HG02970 (cell line): ENCODE results near the gene ANO4.
"Not testable (repeated sequence)": the region's sequence is repeated elsewhere in the genome, so short reads cannot be mapped to it uniquely, and the experiment has no call there.

Experiments
- ATAC-seq: cut with Tn5 transposase; IDR thresholded peaks from one replicate; pipeline ENCODE4 v1.9.1; 2021; ENCODE audit warnings: mild to moderate bottlenecking, moderate library complexity, moderate number of reproducible peaks; ENCODE audit not compliant: unreplicated experiment, low FRiP score

Gene ANO4

GRCh38 chr12:101145777-101146431 lies 351.3 kb downstream of the ANO4 start:
- ATAC-seq = not testable (repeated sequence)

DNA sequence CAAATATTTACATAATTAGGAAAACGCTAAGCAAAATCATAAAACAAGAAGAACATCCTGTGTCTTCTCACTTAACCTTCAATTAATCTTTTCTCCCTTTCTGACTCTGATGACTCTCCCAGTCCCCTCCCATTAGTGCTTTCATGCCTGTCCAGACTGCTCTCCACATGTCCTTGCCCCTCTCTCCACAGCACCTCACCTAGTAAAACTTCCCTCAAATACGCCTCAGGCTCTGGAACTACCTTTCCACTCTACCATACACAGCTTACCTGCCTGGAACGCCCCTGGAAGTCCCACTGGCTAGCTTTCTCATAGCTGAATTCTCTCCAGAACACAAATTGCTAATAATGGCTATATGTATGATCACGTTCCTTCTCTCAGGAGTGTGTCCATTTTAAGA lies 370.7 kb downstream of the ANO4 start:
- no peak for ATAC-seq

DNA sequence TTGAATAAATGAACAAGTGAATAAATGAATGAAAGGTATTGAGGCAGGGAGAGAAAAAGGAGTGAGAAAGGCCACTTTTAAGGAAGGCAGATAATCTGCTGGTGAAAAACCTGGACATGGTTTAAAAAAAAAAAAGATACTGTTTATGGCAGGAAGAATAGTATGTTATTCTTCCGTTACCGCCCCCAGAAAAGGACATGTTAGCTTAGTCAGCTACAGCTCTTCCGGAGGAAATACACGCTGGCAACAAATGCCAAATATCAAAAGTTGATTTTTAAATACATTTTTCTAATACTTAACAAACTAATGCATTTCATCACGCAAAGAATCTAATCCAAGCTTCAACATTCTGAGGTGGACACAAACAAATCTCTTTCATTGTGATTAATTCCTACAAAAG lies 372.3 kb downstream of the ANO4 start:
- ATAC-seq = no peak

- no peak for ATAC-seq
Measured at GRCh38 chr12:101168001-101168400, 373.4 kb downstream of the ANO4 start.

- no peak for ATAC-seq
Measured at GRCh38 chr12:101172316-101172715, 377.7 kb downstream of the ANO4 start.

GRCh38 chr12:101173197-101173749 lies 378.7 kb downstream of the ANO4 start:
- ATAC-seq = no peak

- ATAC-seq = no peak
Measured at GRCh38 chr12:101174541-101174940, 380.0 kb downstream of the ANO4 start.
